GM21367 (cell line): ENCODE measurements around the gene GTF2A2.
"Not testable (repeated sequence)": the region's sequence is repeated elsewhere in the genome, so short reads cannot be mapped to it uniquely, and the experiment has no call there.

Experiments
- ATAC-seq: cut with Tn5 transposase; IDR thresholded peaks from one replicate; pipeline ENCODE4 v1.9.1; 2021; ENCODE audit not compliant: unreplicated experiment

The GTF2A2 gene

DNA sequence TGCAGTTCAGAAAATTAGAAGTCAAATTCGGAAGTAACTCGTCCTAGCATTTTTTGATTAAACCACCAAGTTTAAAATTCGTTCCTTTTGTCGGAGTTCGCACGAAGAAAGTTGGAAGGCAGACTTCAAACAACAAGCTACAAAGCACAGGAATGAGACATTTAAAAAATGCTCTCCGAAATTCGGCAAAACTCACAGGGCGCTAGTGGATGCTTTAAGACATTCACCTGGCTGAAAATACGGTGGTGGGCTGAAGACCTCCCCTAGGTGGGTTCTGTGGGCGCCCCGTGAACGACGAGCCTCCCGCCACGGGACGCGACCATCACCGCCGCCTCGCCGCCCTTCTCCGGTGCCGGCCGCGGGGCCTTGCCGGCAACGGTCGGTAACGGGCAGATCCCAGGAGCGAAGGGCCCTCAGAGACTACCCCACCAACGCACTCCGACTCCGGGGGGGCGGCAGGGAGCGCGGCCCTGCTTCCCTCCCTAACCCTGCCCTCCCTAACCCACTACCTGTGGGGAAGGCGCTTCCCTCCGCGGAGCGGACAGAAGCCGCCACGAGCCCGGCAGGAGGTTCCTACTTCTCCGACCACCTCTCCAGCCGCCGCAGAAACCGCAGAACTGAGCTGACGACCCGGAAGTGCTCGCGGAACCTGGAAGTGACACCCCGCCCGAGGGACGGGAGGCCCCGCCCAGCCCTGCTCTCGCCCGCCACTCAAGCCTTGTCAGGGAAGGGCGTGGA is at the start of gene GTF2A2:
Gene GTF2A2, minus strand, starts transcription at position 619 of the 738 bp plus-strand sequence. CDS start 5,238 bp downstream, outside the sequence.
- peak; percentile 95 for ATAC-seq

GRCh38 chr15:59703979-59704796 is 46.9 kb upstream of the GTF2A2 start:
- no peak for ATAC-seq

DNA sequence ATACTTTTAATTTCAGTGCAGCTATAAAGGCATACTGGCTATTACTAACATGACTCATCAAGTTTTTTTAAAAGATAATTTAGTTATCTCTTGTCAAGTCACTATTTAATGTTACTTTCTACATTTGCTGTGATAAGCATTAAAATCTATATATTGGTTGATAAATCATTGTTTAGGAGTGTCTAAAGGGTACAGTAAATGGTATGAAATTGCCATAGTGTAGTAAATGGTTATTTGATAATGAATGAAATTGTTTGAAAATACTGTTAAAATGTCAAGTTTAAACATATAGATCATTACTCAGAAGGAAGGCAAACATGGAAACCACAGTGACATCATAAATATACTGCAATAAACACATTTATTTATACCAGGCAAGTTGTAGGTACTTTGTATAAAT is 45.0 kb upstream of the GTF2A2 start:
- no peak for ATAC-seq

DNA sequence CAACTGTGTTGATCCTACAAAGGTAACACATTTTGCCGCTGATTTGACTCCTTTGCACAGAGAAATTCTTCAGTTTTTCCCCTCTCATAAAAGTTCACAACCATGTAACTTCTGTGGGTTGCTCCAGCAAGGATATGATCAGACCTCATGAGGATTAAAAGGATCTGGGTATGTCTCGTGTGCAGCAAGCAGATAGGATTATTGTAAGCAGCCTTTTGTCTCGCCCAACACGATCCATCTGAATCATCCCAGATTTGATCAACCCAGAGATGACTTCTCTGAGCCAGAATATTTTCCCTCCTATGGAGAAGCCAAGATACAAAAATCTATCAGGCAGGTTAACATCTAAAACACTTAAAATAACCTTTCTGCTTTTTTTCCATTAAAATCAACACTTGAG is 44.6 kb upstream of the GTF2A2 start:
- no peak for ATAC-seq

DNA sequence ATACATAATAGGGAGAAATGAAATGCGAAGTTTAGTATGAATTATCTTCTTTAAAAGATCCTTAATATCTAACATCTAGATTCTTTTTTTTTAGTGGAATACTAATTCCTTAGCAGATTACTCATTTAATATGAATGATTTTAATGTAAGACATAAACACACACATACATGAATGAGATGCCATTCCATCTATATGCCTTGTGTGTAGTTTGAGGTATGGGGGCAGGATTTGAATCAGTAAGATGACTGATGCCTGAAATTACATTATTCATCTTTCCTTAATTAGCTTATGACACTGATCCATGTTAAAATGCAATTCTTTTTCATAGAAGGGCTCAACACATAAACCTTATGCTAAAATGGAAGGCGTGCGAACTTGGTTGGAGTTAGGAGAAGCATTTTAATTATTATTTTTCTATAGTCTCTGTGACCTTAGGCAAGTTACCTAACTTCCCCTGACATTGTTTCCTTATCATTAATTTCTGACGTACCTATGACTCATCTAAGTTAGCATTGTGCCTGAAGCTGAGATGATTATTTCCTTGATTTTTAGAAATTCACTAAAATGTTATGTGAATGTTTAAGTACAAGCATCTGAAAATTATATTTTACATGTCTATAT is 42.6 kb upstream of the GTF2A2 start:
- ATAC-seq: no peak

- not testable (repeated sequence) for ATAC-seq
Measured at GRCh38 chr15:59698065-59698464, 40.8 kb upstream of the GTF2A2 start.

DNA sequence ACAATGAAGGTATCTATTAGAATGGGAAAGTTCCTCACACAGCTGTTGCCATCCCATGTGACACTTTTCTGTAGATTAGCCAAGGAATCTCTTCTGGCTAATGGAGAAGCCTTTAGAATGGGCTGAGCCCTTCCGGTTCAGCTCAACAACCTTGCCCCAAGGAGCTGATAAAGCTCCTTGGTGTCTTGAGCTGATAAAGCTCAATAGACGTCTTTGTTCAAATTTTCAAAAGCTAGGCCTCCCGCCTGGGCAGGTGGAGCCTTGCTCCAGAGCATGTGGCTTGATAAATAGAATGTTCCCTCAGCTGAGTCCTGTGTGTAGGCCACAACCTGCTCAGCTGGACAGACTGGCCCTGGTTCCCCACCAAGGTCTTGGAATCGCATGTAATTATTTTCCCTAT is 39.0 kb upstream of the GTF2A2 start:
- no peak for ATAC-seq

DNA sequence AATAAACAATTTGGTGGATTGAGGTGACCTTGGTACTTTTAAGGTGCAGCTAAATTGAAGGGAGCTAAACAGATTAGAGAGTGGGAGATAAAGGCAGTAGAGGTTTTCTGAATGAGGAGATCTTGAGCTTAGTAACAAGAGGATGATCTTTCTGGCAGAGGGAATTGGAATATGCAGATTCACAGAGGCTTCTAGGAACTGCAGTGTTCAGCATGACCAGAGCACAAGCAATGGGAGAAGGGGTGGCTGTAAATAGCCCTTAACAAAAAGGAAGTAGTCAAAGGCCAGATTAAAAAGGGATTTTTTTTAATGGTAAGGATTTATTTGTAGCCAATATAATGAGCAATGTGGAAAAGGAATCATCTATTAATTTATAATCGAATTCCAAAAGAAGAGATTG is 37.5 kb upstream of the GTF2A2 start:
- ATAC-seq: no peak

DNA sequence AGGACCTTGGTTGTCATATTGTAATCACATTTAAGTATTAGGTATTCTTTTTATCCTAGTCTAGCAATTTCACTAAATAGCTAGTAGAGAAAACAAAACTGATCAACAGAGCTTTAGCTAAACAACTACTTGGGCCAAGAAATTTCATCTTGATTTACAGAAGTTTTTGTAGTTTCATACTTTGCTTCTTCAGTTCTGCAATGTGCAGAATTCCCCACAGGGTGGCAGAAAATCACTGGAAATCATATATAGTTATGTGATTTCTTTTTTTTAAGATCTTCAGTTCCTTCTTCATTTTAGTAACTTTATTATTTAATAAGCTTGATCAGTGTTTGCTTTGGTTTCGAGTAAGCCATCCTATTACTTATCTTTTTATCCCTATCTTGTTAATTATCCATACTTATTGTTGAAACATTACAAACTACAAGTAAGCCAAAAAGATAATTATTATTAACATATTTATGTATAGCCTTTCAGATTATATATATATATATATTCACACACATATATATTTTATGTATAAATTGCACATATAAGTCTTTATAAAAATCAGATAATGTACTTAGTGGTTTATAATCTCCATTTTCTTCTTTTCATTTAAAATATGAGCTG is 34.0 kb upstream of the GTF2A2 start:
- ATAC-seq: no peak

- no peak for ATAC-seq
Measured at GRCh38 chr15:59689626-59690236, 32.4 kb upstream of the GTF2A2 start.

DNA sequence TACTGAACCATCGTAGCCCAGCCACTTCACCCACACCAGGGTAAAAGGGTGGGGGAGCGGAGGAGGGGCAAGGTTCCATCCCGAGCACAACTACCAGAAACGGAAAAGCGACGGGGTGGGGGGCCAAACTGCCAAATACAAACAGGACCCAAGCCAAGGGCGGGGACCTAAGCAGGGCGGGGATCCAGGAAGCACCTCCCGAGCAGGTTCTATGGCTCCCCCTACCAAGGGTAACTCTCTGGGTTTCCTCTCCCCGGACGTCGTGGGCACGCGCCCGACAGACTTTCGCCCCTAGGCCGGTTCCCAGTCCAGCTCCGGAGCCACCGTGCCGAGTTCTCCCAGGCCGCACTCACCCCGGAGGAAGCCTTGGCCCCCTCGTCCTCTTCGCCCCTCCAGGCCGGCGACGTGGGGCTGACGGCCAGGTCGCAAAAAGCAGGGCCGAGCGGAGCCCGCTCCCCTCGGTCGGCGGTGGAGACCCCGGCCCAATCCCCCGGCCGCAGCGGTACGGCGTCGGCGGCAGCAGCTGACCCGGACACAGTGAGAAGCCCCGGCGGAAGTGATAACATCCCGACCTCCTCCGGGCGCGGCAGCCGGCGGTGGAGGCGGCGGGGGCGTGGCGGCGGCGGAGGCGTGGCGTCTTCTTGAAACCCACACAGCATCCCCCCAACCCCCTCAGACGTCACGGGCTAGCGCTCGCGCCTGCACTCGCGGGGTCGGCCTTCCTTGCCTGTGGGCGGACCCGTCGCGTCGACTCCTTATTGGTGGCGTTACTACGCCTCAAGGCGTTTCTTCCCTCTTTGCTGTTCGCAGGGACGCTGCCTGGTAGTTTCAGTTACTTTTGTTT is 31.7 kb upstream of the GTF2A2 start, which contains the start of gene BNIP2:
Gene BNIP2, minus strand, starts transcription at position 539 of the 844 bp plus-strand sequence. CDS start 6,863 bp downstream, outside the sequence.
- ATAC-seq: peak; percentile 77

GRCh38 chr15:59688423-59688781 is 31.1 kb upstream of the GTF2A2 start:
- no peak for ATAC-seq

GRCh38 chr15:59687836-59688235 is 30.5 kb upstream of the GTF2A2 start:
- no peak for ATAC-seq

GRCh38 chr15:59686389-59686788 is 29.1 kb upstream of the GTF2A2 start:
- ATAC-seq: no peak

- no peak for ATAC-seq
Measured at GRCh38 chr15:59685737-59686297, 28.5 kb upstream of the GTF2A2 start.

DNA sequence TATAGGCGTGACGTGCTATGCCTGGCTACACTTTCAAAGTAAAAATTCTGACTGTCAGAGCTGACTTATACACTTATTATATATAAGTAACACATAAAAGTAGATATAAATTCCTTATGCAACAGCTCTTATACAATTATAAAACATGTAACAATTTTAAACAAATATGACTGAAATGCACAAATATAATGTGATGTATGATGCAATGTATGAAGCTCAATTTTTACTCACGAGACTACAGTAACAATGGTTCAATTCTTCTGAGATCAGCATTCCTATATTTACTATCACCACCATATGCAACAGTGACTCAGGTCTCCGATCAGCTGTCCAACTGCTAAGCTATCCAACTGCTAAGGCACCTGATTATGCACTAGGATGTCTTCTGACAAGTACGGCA is 23.6 kb upstream of the GTF2A2 start:
- ATAC-seq: no peak

DNA sequence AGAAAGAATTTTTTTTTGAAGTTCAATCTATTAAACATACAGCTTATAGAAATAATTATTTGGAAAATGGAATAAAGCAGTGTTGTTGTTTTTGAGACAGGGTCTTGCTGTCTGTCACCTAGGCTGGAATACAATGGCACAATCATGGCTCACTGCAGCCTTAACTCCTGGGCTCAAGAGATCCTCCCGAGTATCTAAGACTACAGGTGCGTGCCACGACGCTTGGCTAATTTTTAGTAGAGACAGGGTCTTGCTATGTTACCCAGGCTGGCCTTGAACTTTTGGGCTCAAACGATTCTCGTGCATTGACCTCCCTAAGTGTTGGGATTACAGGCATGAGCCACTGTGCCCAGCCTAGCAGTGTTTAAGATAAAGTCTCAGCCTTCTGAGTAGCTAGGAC is 23.0 kb upstream of the GTF2A2 start:
- ATAC-seq: no peak

- no peak for ATAC-seq
Measured at GRCh38 chr15:59678620-59679019, 21.3 kb upstream of the GTF2A2 start.

GRCh38 chr15:59678172-59678571 is 20.9 kb upstream of the GTF2A2 start:
- ATAC-seq: no peak

- ATAC-seq: no peak
Measured at GRCh38 chr15:59676565-59676964, 19.2 kb upstream of the GTF2A2 start.
